DMS 273 treated with DMSO at 0.1 percent for 48 hours (cell line): Measurements from ENCODE around the gene VAV2.
"Not testable (repeated sequence)": the region's sequence is repeated elsewhere in the genome, so short reads cannot be mapped to it uniquely, and the experiment has no call there.

ENCODE experiments used
- DNase-seq: peaks from one replicate; lab custom pipeline; 2025; lab: John Stamatoyannopoulos, UW

The VAV2 gene

GRCh38 chr9:133915534-133916158 is 76.5 kb downstream of the VAV2 start:
- DNase-seq: no peak

GRCh38 chr9:133914442-133915342 is 77.4 kb downstream of the VAV2 start:
- DNase-seq: no peak

DNA sequence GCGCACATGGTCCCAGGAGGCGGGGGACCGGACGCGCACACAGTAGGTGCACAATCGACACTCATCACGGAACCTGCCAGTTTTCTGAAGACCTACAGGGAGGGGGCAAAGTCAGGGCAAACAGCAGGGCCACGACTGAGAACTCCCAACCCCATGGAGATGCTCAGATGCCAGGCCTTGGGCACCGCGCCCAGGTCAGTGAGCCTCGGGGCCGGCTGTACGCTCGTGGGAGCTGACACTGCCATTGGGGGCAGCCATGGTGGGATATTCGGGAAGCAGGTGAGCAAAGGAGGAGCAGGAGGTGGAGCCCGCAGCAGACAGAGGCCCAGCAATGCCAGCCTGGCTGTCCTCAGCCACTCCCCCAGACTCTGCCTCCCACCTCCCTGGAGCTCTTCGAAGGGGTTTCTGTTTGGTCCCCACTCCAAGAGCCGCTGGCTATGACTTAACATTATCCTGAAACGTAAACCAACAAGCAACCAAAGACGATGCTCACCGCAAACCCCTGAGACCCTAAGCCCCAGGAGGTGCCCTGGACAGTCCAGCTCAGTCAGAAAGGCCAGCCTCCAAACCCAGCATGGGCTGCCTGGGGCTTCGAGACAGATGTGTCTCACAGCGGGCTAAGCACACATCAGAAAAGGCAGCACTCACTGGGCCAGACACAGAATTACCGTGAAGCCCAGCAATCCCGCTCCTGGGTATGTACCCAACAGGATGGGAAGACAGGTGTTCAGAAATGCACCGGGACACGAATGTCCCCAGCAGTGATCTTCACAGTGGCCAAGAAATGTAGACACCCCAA is 78.4 kb downstream of the VAV2 start:
- DNase-seq: no peak

DNA sequence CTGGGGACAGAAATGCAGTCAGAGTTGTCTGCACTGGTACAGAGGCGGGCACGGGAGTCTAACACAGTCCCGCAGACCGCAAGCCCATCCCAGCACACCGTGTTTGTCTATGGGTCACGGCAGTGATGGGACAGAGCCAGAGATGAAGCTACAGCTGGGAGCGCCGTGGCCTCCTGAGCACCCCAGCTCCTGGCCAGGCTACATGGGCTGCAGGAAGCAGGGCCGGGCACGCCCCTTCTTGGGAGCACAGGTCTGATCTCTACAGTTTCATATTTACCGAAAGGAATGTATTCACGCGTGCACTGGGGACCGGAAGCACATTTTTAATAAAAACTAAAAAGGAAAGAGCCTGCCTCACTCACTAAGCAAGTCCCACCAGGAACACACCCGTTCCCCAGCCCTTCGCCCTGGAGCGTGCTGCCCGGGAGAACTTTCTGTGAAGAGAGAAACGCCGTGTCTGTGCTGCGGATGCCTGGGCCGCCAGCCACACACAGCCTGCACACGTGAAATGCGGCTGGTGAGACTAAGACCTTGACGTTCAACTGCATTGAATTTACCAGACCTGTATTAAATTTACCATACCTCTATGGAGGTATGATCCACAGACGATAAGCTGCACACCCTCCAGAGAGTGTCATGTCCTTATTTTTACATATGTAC is 81.1 kb downstream of the VAV2 start:
- DNase-seq: no peak

DNA sequence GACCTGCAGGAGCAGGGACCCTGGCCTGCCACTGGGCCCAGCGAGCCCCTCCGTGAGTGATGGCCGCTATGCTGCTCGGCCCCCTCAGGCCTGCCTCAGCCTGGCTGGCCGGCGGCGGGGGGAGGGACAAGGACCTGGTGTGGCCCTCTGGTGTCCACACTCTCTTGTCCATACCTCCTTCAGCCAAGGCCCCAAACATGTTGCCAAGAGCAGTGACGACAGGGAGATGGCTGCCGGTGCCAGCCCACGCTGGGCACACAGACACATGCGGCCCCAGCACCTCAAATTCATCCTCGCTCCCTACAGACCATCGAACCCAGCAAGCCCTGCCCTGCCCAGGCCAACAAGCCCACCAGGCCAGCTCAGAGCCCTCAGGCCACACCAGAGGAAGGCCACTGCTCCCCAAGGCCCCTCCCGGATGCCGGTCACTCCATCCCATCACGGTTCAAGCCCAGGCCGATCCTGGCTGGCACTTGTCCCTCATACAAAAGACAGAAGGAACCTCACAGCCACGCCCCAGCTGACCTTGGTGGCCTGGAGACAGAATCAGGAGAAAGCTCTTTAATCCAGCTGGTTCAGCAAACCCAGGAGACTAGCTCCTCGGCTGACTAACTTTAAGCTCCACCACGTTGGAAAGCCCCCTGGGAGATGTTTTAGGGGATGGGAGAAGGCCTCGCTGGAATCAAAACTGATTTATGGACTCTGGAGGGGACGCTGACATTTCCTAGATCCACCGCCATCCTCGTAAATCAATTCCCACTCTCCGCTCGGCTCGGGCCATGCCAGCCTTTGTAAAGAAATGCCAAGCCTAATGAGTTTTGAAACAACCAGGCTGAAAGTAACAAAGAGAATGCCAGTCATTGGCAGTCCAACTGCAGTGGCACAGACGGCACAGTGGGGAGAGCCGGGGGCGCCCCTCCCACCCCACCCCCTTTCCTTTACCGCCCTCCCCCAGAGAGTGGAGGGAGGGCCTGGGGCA is 84.9 kb downstream of the VAV2 start:
- DNase-seq: no peak

- no peak for DNase-seq
Observed at GRCh38 chr9:133906218-133906617, 85.9 kb downstream of the VAV2 start.

DNA sequence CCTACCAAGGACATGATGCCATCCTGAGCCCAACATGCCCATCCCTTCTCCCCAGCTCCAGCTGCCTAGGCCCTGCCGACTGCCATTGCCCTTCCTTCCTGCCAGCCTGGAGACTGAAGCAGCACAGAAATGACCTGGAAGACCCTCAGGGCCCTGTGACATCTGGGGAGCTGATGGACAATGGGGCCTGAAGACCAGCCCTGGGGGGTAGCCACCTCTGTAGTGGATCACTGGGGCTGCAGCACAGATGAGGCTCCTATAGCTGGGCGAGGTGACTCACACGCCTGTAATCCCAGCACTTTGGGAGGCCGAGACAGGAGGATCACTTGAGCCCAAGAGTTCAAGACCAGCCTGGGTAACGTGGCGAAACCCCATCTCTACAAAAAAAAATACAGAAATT is 86.6 kb downstream of the VAV2 start:
- no peak for DNase-seq

GRCh38 chr9:133904346-133905090 is 87.6 kb downstream of the VAV2 start:
- no peak for DNase-seq

DNA sequence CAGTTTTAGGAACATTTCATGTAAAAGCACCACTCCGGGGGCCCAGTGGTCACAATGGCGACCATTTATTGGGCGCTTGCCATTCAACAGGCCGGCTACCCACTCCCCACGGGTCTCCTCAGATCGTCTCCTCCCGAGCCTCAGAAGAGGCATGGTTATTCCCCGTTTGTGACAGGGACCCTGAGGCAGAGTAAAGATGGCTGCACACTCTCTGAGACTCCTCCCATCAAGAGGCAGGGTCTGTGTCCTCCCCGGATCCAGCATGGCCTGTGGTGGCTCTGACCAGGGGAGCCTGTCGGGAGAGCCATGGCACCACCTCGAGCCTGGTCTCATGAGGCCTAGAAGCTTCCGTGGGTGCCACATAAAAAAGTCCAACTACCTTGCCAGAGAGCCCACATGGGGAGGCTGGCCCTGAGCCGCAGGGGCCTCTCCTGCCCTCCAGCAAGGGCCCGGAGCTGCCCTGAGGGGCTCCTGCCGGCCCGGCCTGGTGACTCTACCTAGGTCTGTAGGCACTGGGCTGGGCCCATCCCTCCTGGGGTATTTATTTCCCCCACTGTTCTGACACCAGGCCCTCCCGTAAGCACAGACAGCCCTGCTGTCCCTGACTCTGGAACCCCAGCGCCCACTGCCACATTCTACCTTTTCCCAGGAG is 90.8 kb downstream of the VAV2 start:
- no peak for DNase-seq

DNA sequence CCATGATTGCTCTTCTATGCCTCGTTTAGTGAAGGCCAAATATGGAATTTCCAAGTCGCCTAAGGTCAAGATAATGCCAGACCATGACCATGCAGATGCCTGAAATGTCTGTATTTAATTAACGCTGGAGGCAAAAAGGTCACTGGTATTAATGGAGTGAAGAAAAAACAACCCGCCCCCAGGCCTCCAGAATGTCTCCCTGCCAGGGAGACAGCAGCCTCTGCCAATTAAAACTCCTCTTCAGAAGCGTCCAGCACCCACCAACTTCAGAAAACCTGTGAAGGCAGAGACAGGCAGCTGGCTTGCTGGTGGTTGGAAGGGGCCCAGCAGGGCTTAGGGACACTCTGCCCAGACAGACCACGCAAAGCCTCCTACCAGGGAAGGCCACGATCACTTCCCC is 94.4 kb downstream of the VAV2 start:
- DNase-seq: no peak

DNA sequence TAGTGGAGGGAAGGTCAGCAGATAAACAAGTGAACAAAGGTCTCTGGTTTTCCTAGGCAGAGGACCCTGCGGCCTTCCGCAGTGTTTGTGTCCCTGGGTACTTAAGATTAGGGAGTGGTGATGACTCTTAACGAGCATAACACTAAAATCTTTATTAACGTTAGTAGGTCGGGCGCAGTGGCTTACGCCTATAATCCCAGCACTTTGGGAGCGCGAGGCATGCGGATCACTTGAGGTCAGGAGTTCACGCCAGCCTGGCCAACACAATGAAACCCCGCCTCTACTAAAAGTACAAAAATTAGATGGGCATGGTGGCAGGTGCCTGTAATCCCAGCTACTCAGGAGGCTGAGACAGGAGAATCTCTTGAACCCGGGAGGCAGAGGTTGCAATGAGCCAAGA is 96.1 kb downstream of the VAV2 start:
- DNase-seq: not testable (repeated sequence)

DNA sequence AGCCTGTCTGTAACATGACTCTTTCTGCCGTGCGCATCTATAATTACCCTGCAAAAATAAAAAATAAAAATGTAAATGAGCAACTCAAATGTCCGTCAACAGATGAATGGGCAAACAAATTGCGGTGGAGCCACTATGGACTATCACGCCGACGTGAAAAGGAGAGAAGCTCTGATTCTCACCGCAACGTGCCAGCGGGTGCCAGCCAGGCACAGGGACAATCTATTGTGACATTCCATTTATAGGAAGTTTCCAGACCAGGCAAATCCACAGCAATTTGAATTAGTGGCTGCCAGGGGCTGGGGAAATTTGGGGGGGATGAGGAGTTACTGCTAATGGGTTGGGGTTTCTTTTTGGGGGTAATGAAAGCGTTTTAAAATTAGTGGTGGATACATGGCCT is 96.8 kb downstream of the VAV2 start:
- DNase-seq: no peak

GRCh38 chr9:133894377-133895321 is 97.5 kb downstream of the VAV2 start:
- no peak for DNase-seq

DNA sequence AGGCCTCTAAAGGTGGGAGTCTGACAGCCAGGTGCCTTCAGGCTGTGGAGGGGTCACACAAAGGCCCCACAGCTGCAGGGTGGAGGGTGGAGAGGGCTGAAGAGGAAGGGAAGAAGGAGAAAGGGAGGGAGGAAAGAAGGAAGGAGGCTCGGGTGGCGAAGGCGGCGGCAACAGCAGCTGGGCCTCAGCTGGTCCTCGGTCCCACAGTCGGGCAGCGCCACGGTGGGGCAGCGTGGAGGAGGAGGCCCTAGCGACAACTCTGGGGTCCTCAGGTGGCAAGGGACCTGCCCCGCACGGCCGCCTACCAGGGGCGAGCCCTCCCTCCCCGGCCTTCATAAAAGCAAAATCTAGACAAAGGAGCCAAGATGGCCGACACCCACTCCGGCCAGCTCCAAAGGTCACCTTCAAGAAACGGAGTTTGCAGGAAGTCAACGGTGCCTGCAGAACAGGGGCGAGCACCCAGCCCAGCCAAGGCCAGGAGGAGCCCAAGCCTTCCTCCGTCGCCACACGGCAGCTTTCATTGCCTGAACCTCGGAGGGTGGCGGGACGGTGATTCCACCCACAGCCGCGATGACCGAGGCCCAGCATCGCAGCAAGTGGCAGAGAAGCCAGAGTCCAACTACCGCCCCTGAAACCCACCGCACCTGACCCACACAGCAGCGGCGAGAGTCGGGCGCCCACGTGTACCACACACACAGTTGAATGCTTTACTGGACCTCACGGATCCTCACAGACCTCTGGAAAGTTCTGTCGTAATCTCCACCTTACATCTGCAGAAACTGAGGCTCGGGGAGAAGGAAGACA is 98.7 kb downstream of the VAV2 start:
- DNase-seq: no peak

DNA sequence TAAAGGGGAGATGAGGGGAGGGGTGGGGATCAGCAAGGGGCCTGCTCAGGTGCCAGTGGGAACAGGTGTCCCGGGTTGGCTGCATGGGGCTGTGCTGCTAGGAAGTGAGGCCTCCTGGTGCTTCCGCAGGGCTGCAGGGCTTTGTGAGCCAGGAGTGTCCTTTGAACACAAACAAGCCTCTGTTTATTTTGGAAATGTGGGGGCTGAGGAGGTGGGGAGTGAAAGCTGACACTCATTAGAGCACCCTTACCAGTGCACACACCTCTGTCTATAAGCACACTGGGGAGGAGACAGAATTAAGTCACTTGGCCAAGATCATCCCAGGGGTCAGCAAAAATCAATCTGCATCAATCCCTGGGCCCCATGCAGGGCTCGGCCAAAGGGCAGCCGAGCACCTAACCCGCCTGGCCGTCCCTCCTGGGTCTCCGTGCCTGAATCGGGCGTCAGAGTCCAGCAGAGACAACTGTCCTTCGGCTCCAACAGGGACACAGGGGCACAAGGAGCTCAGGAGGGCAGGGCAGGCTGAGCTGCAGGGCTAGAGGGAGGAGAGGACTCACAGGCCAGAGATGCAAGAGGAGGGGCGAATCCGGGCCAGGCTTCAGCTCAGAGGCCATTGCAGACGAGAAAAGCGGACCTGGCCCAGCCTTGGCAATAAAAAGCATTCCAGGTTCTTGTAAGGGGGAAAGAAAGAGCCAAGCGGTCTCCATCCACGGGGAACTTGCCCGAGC is 99.8 kb downstream of the VAV2 start:
- no peak for DNase-seq

GRCh38 chr9:133891741-133892140 is 100.4 kb downstream of the VAV2 start:
- DNase-seq: no peak

- DNase-seq: no peak
Observed at GRCh38 chr9:133890583-133890982, 101.5 kb downstream of the VAV2 start.
